Measurements from ENCODE around the gene MAGEA3.
"Not testable (repeated sequence)": the region's sequence is repeated elsewhere in the genome, so short reads cannot be mapped to it uniquely, and the experiment has no call there.

MAGEA3 gene

DNA sequence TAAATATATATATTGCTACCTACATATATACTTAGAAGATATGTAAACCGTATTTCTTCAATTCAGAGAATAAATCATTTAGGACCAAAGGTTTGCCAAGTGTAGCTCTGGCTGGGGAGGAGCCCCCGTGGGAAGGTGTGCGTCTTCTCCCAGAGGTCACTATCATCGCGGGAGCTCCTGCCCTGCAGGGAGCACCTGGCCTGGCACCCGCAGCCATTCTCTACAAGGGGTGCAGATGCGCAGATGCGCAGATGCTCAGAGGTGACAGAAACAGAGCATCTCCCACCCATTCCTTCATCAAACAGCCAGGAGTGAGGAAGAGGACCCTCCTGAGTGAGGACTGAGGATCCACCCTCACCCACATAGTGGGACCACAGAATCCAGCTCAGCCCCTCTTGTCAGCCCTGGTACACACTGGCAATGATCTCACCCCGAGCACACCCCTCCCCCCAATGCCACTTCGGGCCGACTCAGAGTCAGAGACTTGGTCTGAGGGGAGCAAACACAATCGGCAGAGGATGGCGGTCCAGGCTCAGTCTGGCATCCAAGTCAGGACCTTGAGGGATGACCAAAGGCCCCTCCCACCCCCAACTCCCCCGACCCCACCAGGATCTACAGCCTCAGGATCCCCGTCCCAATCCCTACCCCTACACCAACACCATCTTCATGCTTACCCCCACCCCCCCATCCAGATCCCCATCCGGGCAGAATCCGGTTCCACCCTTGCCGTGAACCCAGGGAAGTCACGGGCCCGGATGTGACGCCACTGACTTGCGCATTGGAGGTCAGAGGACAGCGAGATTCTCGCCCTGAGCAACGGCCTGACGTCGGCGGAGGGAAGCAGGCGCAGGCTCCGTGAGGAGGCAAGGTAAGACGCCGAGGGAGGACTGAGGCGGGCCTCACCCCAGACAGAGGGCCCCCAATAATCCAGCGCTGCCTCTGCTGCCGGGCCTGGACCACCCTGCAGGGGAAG is 15.5 kb downstream of the MAGEA3 start, which contains the start of gene MAGEA2B:
Gene MAGEA2B (plus strand): TSS at position 814 of the 973 bp plus-strand sequence. CDS start 2,479 bp downstream, outside the sequence.
- not testable (repeated sequence) for H3K9me3 Mint-ChIP-seq; H3K4me1 Mint-ChIP-seq; ATAC-seq (ENCODE audit: low read depth); H3K36me3 Mint-ChIP-seq; H3K4me3 Mint-ChIP-seq; H3K27ac Mint-ChIP-seq; H3K27me3 Mint-ChIP-seq; DNase-seq (ENCODE audit: low spot score in 2 of 2)

DNA sequence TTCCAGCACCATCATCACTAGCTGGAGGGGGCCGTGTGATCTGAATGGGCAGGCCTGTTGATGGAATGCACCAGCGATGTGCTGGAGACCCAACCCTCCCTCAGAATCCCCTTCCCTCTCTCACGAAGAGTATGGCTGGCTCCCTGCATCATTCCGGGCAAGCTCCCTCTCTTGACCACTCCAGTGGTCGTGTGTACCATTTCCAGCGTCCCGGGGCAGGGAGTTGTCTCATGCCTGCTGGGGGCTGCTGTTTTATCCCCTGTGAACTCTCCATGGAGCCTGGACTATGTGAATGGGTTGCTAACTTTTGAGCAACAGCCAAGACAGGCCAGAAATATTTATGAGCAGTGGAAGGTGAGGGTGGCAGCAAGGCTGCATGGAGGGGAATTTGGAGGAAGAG is 26.8 kb downstream of the MAGEA3 start:
- DNase-seq (ENCODE audit: low spot score in 2 of 2) (no peak), ATAC-seq (ENCODE audit: low read depth) (no peak)
- Mint-ChIP-seq H3K4me1 (no peaks in the 10 kb centered on the region), H3K36me3 (no peaks in the 10 kb centered on the region), H3K9me3 (no peaks in the 10 kb centered on the region), H3K27me3 (peaks cover 4% of the 10 kb centered on the region), H3K4me3 (no peak overlapping the region), H3K27ac (no peak overlapping the region)

DNA sequence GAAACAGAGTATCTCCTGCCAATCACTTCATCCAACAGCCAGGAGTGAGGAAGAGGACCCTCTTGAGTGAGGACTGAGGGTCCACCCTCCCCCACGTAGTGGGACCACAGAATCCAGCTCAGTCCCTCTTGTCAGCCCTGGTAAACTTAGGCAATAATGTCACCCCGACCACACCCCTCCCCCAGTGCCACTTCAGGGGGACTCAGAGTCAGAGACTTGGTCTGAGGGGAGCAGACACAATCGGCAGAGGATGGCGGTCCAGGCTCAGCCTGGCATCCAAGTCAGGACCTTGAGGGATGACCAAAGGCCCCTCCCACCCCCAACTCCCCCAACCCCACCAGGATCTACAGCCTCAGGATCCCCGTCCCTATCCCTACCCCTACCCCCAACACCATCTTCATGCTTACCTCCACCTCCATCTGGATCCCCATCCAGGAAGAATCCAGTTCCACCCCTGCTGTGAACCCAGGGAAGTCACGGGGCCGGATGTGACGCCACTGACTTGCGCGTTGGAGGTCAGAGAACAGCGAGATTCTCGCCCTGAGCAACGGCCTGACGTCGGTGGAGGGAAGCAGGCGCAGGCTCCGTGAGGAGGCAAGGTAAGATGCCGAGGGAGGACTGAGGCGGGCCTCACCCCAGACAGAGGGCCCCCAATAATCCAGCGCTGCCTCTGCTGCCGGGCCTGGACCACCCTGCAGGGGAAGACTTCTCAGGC is 34.8 kb downstream of the MAGEA3 start, which contains the start of the genes CSAG1 and MAGEA12:
Gene CSAG1 (minus strand): TSS at position 461 of the 715 bp plus-strand sequence. CDS start 1,261 bp downstream, outside the sequence.
Gene MAGEA12 (plus strand): TSS at position 497 of the 715 bp plus-strand sequence. CDS start 2,405 bp downstream, outside the sequence.
- H3K9me3 Mint-ChIP-seq, result no peaks in the 10 kb centered on the region
- H3K27me3 Mint-ChIP-seq, result no peaks in the 10 kb centered on the region
- ATAC-seq (ENCODE audit: low read depth) (no peak), DNase-seq (ENCODE audit: low spot score in 2 of 2) (no peak)
- no peak within 1 kb of the TSS for H3K4me3 Mint-ChIP-seq
- H3K36me3 Mint-ChIP-seq, result no peaks in the 10 kb centered on the region
- no peak within 1 kb of the TSS for H3K27ac Mint-ChIP-seq
- H3K4me1 Mint-ChIP-seq, result no peaks in the 10 kb centered on the region

DNA sequence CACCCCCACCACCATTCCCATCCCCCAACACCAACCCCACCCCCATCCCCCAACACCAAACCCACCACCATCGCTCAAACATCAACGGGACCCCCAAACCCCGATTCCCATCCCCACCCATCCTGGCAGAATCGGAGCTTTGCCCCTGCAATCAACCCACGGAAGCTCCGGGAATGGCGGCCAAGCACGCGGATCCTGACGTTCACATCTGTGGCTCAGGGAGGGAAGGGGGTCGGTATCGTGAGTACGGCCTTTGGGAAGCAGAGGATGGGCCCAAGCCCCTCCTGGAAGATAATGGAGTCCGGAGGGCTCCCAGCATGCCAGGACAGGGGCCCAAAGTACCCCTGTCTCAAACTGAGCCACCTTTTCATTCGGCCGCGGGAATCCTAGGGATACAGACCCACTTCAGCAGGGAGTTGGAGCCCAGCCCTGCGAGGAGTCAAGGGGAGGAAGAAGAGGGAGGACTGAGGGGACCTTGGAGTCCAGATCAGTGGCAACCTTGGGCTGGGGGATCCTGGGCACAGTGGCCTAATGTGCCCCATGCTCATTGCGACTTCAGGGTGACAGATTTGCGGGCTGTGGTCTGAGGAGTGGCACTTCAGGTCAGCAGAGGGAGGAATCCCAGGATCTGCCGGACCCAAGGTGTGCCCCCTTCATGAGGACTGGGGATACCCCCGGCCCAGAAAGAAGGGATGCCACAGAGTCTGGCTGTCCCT is 35.7 kb downstream of the MAGEA3 start:
- not testable (repeated sequence) for H3K27ac Mint-ChIP-seq; H3K4me1 Mint-ChIP-seq; H3K36me3 Mint-ChIP-seq; DNase-seq (ENCODE audit: low spot score in 2 of 2); H3K4me3 Mint-ChIP-seq; H3K27me3 Mint-ChIP-seq; H3K9me3 Mint-ChIP-seq; ATAC-seq (ENCODE audit: low read depth)

DNA sequence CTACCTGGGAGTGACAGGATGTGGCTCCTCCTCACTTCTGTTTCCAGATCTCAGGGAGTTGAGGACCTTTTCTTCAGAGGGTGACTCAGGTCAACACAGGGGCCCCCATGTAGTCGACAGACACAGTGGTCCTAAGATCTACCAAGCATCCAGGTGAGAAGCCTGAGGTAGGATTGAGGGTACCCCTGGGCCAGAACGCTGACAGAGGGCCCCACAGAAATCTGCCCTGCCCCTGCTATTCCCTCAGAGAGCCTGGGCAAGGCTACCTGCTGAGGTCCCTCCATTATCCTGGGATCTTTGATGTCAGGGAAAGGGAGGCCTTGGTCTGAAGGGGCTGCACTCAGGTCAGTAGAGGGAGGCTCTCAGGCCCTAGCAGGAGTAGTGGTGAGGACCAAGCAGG is 36.5 kb downstream of the MAGEA3 start:
- H3K36me3 Mint-ChIP-seq, result no peaks in the 10 kb centered on the region
- no peak overlapping the region for H3K27ac Mint-ChIP-seq
- DNase-seq (ENCODE audit: low spot score in 2 of 2) (no peak), ATAC-seq (ENCODE audit: low read depth) (no peak)
- no peaks in the 10 kb centered on the region for H3K9me3 Mint-ChIP-seq
- no peak overlapping the region for H3K4me3 Mint-ChIP-seq
- no peaks in the 10 kb centered on the region for H3K4me1 Mint-ChIP-seq
- no peaks in the 10 kb centered on the region for H3K27me3 Mint-ChIP-seq

DNA sequence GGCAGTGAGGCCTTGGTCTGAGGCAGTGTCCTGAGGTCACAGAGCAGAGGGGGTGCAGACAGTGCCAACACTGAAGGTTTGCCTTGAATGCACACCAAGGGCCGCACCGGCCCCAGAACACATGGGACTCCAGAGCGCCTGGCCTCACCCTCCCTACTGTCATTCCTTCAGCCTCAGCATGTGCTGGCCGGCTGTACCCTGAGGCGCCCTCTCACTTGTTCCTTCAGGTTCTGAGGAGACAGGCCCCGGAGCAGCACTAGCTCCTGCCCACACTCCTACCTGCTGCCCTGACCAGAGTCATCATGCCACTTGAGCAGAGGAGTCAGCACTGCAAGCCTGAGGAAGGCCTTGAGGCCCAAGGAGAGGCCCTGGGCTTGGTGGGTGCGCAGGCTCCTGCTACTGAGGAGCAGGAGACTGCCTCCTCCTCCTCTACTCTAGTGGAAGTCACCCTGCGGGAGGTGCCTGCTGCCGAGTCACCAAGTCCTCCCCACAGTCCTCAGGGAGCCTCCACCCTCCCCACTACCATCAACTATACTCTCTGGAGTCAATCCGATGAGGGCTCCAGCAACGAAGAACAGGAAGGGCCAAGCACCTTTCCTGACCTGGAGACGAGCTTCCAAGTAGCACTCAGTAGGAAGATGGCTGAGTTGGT is 37.4 kb downstream of the MAGEA3 start:
- H3K9me3 Mint-ChIP-seq, result no peaks in the 10 kb centered on the region
- ATAC-seq (ENCODE audit: low read depth), result no peak
- no peaks in the 10 kb centered on the region for H3K4me1 Mint-ChIP-seq
- H3K27me3 Mint-ChIP-seq, result no peaks in the 10 kb centered on the region
- H3K4me3 Mint-ChIP-seq, result no peak overlapping the region
- H3K27ac Mint-ChIP-seq, result no peak overlapping the region
- no peaks in the 10 kb centered on the region for H3K36me3 Mint-ChIP-seq
- no peak for DNase-seq (ENCODE audit: low spot score in 2 of 2)

DNA sequence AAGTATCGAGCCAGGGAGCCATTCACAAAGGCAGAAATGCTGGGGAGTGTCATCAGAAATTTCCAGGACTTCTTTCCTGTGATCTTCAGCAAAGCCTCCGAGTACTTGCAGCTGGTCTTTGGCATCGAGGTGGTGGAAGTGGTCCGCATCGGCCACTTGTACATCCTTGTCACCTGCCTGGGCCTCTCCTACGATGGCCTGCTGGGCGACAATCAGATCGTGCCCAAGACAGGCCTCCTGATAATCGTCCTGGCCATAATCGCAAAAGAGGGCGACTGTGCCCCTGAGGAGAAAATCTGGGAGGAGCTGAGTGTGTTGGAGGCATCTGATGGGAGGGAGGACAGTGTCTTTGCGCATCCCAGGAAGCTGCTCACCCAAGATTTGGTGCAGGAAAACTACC is 37.9 kb downstream of the MAGEA3 start:
- not testable (repeated sequence) for H3K27ac Mint-ChIP-seq; ATAC-seq (ENCODE audit: low read depth); DNase-seq (ENCODE audit: low spot score in 2 of 2); H3K9me3 Mint-ChIP-seq; H3K27me3 Mint-ChIP-seq; H3K4me1 Mint-ChIP-seq; H3K4me3 Mint-ChIP-seq; H3K36me3 Mint-ChIP-seq

DNA sequence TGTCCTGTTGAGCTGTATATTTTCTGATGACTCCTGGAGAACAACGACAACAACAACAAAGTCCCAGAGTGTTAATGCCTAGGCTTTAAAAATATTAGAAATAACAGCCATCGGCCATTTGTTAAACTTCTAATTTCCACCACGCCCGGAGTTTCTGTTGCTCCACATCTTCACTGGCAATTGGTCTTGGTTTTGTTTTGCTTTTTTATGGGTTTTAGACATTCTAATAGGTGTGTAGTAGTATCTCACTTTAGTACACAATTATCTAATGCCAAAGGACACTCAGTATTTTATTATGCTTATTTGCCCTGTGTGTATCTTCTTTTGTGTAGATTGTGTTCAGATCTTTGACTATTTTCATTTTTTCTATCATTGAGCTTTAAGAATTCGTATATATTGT is 40.0 kb downstream of the MAGEA3 start:
- Mint-ChIP-seq H3K4me1 (no peaks in the 10 kb centered on the region), H3K27me3 (peaks cover 3% of the 10 kb centered on the region), H3K27ac (no peak overlapping the region), H3K9me3 (no peaks in the 10 kb centered on the region), H3K36me3 (no peaks in the 10 kb centered on the region), H3K4me3 (no peak overlapping the region)
- ATAC-seq (ENCODE audit: low read depth), result no peak
- DNase-seq (ENCODE audit: low spot score in 2 of 2), result no peak

All from memory B cell (primary cell).